Smooth muscle cell (in vitro differentiated cells): Measurements from ENCODE around the gene ABLIM1. TPM values are rescaled to one million over a fixed set of nuclear protein-coding genes. Genes with fewer than 3 reads are reported as not detected.

Source experiments
- DNase-seq: peaks from one replicate; lab custom pipeline; 2025; ENCODE audit not compliant: unreplicated experiment; lab: John Stamatoyannopoulos, UW
- H2AFZ ChIP-seq: fragments of 200-600 bp; sonication (generic); 2 replicates; pipeline ENCODE4 v1.6.0; 2016; ENCODE audit warnings: antibody characterized with exemption, low read depth, mild to moderate bottlenecking
- H3F3A ChIP-seq: fragments of 200-600 bp; sonication (generic); 2 replicates; pipeline ENCODE4 v1.6.0; 2017; ENCODE audit warnings: antibody characterized with exemption, low read depth
- H3K27ac ChIP-seq: fragments of 200-600 bp; sonication (generic); 2 replicates; pipeline ENCODE4 v1.5.1; 2016; ENCODE audit warnings: low read depth, mild to moderate bottlenecking
- H3K27me3 ChIP-seq: fragments of 200-600 bp; sonication (generic); 2 replicates; pipeline ENCODE4 v1.6.1; 2016; ENCODE audit warnings: low read depth, mild to moderate bottlenecking
- H3K36me3 ChIP-seq: fragments of 200-600 bp; sonication (generic); 2 replicates; pipeline ENCODE4 v1.5.1; 2016; ENCODE audit warnings: low read depth
- H3K4me1 ChIP-seq: fragments of 200-600 bp; sonication (generic); 2 replicates; pipeline ENCODE4 v1.5.1; 2016; ENCODE audit warnings: low read depth
- H3K4me2 ChIP-seq: fragments of 200-600 bp; sonication (generic); 2 replicates; pipeline ENCODE4 v1.6.0; 2016; ENCODE audit warnings: mild to moderate bottlenecking
- H3K4me3 ChIP-seq: fragments of 200-600 bp; sonication (generic); 2 replicates; pipeline ENCODE4 v1.5.1; 2016; ENCODE audit warnings: mild to moderate bottlenecking
- H3K79me2 ChIP-seq: fragments of 200-600 bp; sonication (generic); 2 replicates; pipeline ENCODE4 v1.6.0; 2016; ENCODE audit warnings: low read depth, mild to moderate bottlenecking
- H3K9ac ChIP-seq: fragments of 200-600 bp; sonication (generic); 2 replicates; pipeline ENCODE4 v1.6.0; 2016; ENCODE audit warnings: low read depth
- H3K9me3 ChIP-seq: fragments of 200-600 bp; sonication (generic); replicated peaks from 2 replicates; pipeline ENCODE4 v1.5.1; 2016; ENCODE audit warnings: low read depth
- H4K20me1 ChIP-seq: fragments of 200-600 bp; sonication (generic); 2 replicates; pipeline ENCODE4 v1.6.0; 2016; ENCODE audit warnings: low read depth
- CTCF ChIP-seq: fragments of 200-600 bp; sonication (generic); IDR thresholded peaks from 2 replicates; pipeline ENCODE4 v1.5.1; 2017; ENCODE audit warnings: borderline replicate concordance, mild to moderate bottlenecking, antibody characterized with exemption; ENCODE audit not compliant: insufficient read depth, poor library complexity, severe bottlenecking
- WGBS: methylation state at CpG from one replicate; pipeline ENCODE4 v1.1.7; 2016; ENCODE audit warnings: low lambda C conversion rate; 5-methylcytosine and 5-hydroxymethylcytosine counted together
- polyA plus RNA-seq: library from polyadenylated mRNA; unstranded; fragments of >200 nt; fragmentation: Nextera tagmentation; extraction: Ambion mirVana; gene quantifications from 2 replicates; pipeline ENCODE4 v1.2.1, GENCODE V29; 2016
- total RNA-seq: library from RNA; depleted of rRNA; stranded (reverse); fragments of >200 nt; gene quantifications from 2 replicates; pipeline ENCODE4 v1.2.3, GENCODE V29; 2014

The ABLIM1 gene
- total and polyA plus RNA-seq, 2 experiments from 2014 or later, result 1.6 to 17.6 TPM

GRCh38 chr10:114479307-114479706, 178.8 kb downstream of the ABLIM1 start:
- no peaks in the 10 kb centered on the region for H3K9me3 ChIP-seq
- no peaks in the 10 kb centered on the region for H3K27me3 ChIP-seq
- no peak overlapping the region for H3K9ac ChIP-seq
- H3K36me3 ChIP-seq, result no peaks in the 10 kb centered on the region
- 48% methylated on average over 6 of the region's 6 CpGs for WGBS
- no peak overlapping the region for H2AFZ ChIP-seq
- no peak overlapping the region for H3K27ac ChIP-seq
- no peak for DNase-seq
- H3K79me2 ChIP-seq, result no peaks in the 10 kb centered on the region
- no peaks in the 10 kb centered on the region for H4K20me1 ChIP-seq
- H3K4me1 ChIP-seq, result no peaks in the 10 kb centered on the region
- TF ChIP-seq CTCF, result no peak
- no peak overlapping the region for H3K4me2 ChIP-seq
- no peak overlapping the region for H3K4me3 ChIP-seq
- no peaks in the 10 kb centered on the region for H3F3A ChIP-seq

GRCh38 chr10:114478281-114478680, 179.8 kb downstream of the ABLIM1 start:
- Histone ChIP-seq H3K27ac (no peak overlapping the region), H3K4me3 (no peak overlapping the region), H2AFZ (no peak overlapping the region), H3K79me2 (no peaks in the 10 kb centered on the region), H3K9ac (no peak overlapping the region), H3K9me3 (no peaks in the 10 kb centered on the region), H3K4me1 (no peaks in the 10 kb centered on the region), H3K36me3 (no peaks in the 10 kb centered on the region), H3F3A (no peaks in the 10 kb centered on the region), H4K20me1 (no peaks in the 10 kb centered on the region), H3K27me3 (no peaks in the 10 kb centered on the region), H3K4me2 (no peak overlapping the region)
- 93% methylated on average over 2 of the region's 2 CpGs for WGBS
- DNase-seq, result no peak
- TF ChIP-seq CTCF, result no peak

- no peaks in the 10 kb centered on the region for H3F3A ChIP-seq
- H3K9me3 ChIP-seq, result no peaks in the 10 kb centered on the region
- H3K9ac ChIP-seq, result no peak overlapping the region
- H3K36me3 ChIP-seq, result no peaks in the 10 kb centered on the region
- no peaks in the 10 kb centered on the region for H3K27me3 ChIP-seq
- DNase-seq, result no peak
- no peak overlapping the region for H3K4me2 ChIP-seq
- H4K20me1 ChIP-seq, result no peaks in the 10 kb centered on the region
- 92% methylated on average over 7 of the region's 7 CpGs for WGBS
- no peaks in the 10 kb centered on the region for H3K79me2 ChIP-seq
- no peak overlapping the region for H3K4me3 ChIP-seq
- no peaks in the 10 kb centered on the region for H3K4me1 ChIP-seq
- no peak overlapping the region for H2AFZ ChIP-seq
- TF ChIP-seq CTCF, result no peak
- no peak overlapping the region for H3K27ac ChIP-seq
Observed at GRCh38 chr10:114477285-114477684, 180.8 kb downstream of the ABLIM1 start.

GRCh38 chr10:114474989-114475388, 183.1 kb downstream of the ABLIM1 start:
- Histone ChIP-seq H3K9me3 (no peaks in the 10 kb centered on the region), H3K4me2 (no peak overlapping the region), H3K36me3 (no peaks in the 10 kb centered on the region), H3K27me3 (no peaks in the 10 kb centered on the region), H3K4me3 (no peak overlapping the region), H3K27ac (no peak overlapping the region), H3F3A (no peaks in the 10 kb centered on the region), H3K79me2 (no peaks in the 10 kb centered on the region), H4K20me1 (no peaks in the 10 kb centered on the region), H3K9ac (no peak overlapping the region), H2AFZ (no peak overlapping the region), H3K4me1 (peaks cover 3% of the 10 kb centered on the region)
- 97% methylated on average over 5 of the region's 5 CpGs for WGBS
- DNase-seq, result no peak
- no peak for TF ChIP-seq CTCF
